LNCaP clone FGC (cell line): Measurements from ENCODE around the gene CELF2.

Source experiments
- DNase-seq: peaks from one replicate; pipeline ENCODE4 v3.0.0-alpha.2; 2011; ENCODE audit warnings: low read depth
- H3K4me3 ChIP-seq: 2 replicates; pipeline ENCODE4 v1.5.1; 2011; ENCODE audit warnings: mild to moderate bottlenecking, low read depth, low read length, control low read depth
- CTCF ChIP-seq: IDR thresholded peaks from 2 replicates; pipeline ENCODE4 v1.5.1; 2012; ENCODE audit warnings: mild to moderate bottlenecking; ENCODE audit not compliant: control insufficient read depth, insufficient read depth; ENCODE audit errors: extremely low read depth

The CELF2 gene

GRCh38 chr10:11197878-11198277 lies 180.2 kb downstream of the CELF2 start:
- no peak for TF ChIP-seq CTCF
- no peak overlapping the region for H3K4me3 ChIP-seq

DNA sequence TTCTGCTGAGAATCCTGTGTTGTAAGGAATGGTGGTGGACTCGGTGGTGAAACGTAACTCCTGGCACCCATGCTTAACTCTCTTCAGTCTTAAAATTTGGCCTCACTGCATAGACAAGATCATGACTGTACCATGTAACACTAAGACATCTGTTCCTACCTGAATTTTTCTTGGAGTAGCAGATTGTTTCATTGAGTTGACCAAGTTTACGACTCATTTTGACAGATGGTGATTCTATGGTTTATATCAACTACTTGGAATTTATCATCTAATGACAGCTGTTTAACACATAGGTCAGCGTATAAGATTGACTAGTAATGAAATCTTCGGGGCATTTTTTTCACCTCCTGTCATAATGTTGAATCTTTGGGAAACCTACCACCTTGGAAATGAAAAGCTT lies 184.2 kb downstream of the CELF2 start:
- TF ChIP-seq CTCF, result no peak
- no peak overlapping the region for H3K4me3 ChIP-seq
- no peak for DNase-seq

More at GRCh38 chr10:11197878-11198277, 180.2 kb downstream of the CELF2 start:
- no peak for DNase-seq

DNA sequence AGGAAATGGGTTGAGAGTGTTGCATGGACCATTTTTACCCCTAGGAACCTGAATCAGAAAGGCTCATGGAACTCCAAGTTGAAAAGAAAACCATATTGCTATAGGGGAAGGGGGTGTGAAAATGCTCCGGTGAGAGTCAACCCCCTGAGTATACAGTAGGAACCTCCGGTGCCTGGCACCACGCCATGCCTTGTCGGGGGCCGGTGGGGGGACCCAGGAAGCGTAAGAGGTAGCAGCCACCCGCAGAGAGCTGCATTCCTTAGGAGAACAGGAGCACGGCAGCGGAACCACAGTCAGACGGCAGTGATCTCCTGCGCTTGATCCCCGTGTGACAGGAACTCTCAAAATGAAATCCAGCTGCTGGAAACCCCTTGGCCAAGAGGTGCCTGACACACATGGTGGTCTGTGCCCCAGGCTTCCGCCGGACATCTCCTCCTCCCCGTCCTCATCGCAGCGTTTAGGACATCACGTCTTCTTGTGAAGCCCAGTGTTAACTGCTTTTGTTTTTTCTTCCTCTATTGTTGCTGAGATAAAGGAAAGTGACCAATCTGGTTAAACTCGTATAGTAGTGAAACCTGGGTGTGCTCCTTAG lies 186.8 kb downstream of the CELF2 start:
- DNase-seq, result no peak
- H3K4me3 ChIP-seq, result peak overlapping the region; percentile 39
- no peak for TF ChIP-seq CTCF

DNA sequence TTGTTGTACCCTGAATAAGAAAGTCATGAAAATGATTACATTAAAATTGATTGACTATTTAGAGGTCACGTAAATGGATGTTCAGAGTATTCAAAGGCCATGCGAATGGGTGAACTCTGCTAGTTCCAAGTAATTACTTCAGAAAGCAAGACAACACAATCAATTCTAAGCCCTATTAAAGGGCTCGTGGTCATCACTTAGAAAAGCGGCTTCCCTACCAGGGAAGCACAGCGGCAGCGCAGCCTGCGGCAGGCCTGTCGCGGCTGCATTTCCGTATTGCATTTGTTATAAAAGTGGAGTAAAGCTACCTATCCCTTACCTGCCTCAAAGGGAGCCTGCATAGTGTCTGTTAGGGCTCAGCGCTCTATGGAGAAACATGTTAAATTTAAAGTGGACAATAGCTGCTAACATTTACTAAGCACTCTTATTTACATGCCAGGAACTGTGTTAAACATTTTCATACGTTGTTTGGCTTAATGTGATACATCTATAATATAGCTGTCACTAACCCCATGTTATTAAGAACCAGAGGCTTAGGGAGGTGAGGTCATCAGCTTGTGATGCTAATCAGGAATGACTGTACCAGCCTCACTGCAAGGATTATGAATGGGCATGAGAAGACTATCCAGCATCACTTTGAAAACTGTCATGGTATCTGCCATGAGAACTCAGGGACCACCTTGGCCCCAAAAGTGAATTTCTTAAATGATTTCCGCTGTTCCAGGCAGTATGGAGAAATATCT lies 187.5 kb downstream of the CELF2 start:
- no peak for DNase-seq
- TF ChIP-seq CTCF, result no peak
- H3K4me3 ChIP-seq, result no peak overlapping the region; the same call in 1 of the 2 replicates

DNA sequence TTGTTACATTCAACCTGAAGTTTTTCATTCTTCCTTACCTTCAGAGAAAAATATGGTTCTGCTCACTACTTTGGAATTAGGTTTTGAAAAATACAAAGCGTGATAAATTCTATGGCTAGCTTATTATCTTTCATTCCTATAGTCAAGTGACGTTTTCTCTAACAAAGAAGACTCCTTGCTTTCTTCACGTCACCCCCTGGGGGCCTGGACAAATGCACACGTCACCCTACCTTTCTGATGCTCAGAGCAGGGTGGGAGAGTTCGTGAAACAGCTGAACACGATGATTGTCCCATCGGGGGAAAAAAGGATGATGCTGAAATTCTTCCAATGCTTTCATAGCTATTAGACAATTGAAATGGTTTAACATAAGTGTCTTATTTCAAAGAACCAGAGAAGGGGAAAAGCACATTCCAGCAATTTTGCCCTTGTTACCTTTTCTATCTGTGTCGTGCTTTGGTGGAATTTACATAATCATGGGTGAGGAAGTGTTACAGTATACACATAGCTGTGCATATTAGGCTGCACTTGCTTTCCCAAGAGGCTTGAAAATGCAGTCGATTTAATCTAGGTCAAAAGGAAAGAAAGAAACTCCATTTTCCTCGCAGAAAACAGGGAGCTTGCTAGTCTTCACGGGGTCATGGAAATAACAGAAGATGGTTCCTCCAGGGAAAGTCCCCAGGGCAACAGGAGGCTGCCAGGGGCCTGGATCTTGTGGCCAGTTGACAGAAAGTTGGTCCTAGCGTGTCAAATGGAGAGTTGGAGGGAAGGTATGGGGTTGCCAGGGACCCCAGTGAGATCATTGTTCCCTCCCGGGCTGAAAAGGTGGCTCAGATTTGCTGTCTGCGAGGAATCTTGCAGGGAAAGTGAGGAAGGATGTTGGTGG lies 189.2 kb downstream of the CELF2 start:
- TF ChIP-seq CTCF, result no peak
- DNase-seq, result no peak

GRCh38 chr10:11207560-11207844 lies 189.8 kb downstream of the CELF2 start:
- no peak for DNase-seq
- TF ChIP-seq CTCF, result no peak
- H3K4me3 ChIP-seq, result no peak overlapping the region

More for the DNA sequence above, 189.2 kb downstream of the CELF2 start:
- H3K4me3 ChIP-seq, result no peak overlapping the region
